ENCODE measurements around the gene TNS1.

The TNS1 gene

GRCh38 chr2:217928324-217929181 is 74.2 kb downstream of the TNS1 start:
- no peak for DNase-seq

DNA sequence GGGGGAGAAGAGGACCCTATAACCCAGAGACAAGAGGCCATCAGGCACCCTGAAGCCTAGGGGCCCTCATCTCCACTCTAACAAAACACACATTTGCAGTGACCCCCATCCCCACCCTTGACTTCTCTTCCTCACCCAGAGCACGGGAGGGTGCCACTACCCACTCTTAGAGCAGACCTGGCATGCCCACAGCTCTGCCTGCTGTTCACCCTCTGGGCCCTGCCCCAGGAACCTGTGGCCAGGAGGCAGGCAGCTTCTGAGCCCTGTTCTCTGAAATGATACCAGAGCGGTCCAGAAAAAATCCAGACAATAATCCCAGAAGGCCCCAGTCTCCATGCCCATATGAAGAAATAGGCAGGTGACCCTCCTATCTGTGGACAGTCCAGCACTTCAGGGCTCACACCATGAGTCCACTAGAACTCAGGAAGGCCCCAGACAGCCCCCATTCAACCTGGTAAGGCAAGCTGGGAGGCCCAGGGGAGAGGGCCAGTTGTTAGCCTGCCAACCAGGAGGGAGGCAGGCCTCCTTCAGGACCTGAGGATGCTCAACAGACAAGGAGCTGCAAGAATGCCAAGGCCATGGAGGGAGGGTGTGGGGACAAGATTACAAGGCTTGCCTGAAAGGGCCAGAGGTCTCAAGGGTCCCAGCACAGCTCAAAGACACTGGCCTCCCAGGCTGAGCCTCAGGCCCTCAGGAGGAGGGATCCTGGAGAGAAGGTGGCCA is 75.0 kb downstream of the TNS1 start:
- DNase-seq, result no peak

DNA sequence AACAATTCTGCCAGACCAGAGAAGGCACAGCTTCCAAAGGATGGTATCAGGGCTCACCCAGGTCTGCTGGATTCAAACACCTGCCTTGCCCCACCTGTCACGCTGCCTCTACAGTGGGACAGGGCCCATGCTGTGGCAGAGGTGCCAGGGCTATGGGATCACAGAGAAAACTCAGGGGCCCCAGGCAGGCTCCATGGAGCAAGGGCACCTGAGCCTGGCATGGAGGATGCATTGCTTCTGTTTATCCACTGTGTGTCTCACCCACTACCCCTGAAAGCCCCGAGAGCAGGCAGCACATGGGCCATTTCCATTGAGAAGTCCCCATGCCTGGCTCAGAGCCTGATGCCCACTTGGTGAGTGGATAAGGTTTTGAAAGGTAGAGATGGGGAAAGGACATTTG is 76.0 kb downstream of the TNS1 start:
- DNase-seq, result no peak

GRCh38 chr2:217924346-217924901 is 78.4 kb downstream of the TNS1 start:
- DNase-seq, result no peak

DNA sequence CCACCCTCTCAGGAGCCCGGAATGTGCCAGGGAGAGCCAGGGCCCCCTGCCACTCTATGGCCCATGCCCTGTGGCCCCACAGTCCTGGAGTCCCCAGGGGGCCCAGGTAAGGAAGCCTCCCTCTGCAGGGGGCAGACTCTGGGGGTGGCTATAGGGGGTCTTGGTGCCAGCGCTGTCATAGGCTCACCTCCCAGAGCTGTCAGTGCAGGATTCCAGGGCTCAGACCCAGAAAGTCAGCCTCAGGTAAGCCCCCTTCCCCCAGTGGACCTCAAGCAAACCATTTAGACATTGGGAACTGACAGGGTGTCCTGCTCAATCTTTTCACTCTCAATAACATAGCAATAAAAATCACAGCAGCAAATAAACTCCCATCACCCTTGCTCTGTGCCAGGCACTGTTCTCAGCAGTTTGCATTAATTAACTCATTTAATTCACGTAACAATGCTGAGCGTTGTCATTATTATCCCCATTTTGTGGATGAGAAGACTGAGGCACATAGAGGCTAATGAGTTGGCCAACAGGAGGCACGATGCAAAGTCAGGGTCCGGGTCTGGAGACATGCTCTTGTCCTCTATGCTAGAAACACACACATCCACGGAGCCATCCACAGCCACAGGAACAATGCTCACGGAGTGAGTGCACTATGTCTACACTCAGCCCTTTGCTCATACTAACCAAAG is 79.6 kb downstream of the TNS1 start:
- no peak for DNase-seq

- DNase-seq, result no peak
Observed at GRCh38 chr2:217922101-217923006, 80.4 kb downstream of the TNS1 start.

- no peak for DNase-seq
Observed at GRCh38 chr2:217920879-217921603, 81.8 kb downstream of the TNS1 start.

GRCh38 chr2:217919781-217920351 is 82.9 kb downstream of the TNS1 start:
- DNase-seq, result no peak

GRCh38 chr2:217919204-217919603 is 83.6 kb downstream of the TNS1 start:
- no peak for DNase-seq

- DNase-seq, result no peak
Observed at GRCh38 chr2:217918308-217919024, 84.3 kb downstream of the TNS1 start.

DNA sequence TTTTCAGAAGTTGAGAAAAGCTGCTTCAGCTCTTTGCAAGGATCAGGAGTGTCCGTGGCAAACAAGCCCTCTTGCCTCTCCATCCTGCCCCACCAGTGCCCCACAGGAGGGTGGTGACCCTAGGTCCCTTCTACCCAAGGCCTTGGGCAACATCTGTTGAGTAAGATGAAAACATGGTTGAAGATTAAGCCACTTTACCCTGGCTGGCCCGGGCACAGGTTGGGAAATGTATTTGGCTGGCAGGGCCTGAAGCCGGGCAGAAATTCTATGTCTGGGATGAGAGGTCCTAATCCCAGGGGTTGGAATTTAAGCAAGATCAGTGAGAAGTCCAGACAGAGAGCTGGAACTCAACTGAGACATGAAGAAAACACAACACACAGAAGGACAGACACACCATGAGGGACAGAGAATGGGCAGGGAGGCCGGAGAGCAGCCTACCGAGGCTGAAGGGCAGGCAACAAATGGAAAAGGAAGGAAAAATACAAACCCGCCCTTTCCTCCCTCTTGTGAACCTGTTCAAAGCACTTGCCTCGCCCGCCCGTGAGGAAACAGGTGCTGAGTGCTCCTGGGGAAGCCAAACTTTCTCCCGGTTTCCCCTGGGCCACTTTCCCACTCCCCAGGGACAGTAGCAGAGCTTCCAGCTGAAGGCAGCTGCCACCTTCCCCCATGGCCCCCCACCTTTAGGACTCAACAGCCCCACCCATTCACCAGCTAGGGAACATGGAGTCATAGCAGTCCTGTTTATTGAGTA is 86.1 kb downstream of the TNS1 start:
- no peak for DNase-seq

- DNase-seq, result no peak
Observed at GRCh38 chr2:217915706-217916105, 87.1 kb downstream of the TNS1 start.

DNA sequence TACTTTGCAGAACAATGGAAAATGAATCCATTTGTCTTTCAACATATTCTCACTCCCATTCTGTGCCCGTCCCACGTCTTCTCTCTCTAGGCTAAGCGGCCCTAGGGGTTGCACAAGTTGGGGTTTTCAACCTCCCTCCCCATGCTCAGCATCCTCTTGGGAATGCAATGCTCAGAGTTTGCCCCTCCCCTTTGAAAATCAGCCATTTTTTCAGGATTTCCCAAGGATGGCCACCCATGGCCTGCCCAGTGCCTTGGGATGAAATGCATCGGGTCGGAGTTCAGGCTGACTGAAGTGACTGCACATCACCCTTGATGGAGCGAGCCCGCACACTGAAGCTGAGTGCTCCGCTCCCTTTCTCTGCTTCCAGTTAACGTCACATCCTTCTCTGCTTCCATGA is 87.9 kb downstream of the TNS1 start:
- DNase-seq, result no peak

- DNase-seq, result no peak
Observed at GRCh38 chr2:217914078-217914477, 88.7 kb downstream of the TNS1 start.

GRCh38 chr2:217913436-217913835 is 89.4 kb downstream of the TNS1 start:
- DNase-seq, result no peak

DNA sequence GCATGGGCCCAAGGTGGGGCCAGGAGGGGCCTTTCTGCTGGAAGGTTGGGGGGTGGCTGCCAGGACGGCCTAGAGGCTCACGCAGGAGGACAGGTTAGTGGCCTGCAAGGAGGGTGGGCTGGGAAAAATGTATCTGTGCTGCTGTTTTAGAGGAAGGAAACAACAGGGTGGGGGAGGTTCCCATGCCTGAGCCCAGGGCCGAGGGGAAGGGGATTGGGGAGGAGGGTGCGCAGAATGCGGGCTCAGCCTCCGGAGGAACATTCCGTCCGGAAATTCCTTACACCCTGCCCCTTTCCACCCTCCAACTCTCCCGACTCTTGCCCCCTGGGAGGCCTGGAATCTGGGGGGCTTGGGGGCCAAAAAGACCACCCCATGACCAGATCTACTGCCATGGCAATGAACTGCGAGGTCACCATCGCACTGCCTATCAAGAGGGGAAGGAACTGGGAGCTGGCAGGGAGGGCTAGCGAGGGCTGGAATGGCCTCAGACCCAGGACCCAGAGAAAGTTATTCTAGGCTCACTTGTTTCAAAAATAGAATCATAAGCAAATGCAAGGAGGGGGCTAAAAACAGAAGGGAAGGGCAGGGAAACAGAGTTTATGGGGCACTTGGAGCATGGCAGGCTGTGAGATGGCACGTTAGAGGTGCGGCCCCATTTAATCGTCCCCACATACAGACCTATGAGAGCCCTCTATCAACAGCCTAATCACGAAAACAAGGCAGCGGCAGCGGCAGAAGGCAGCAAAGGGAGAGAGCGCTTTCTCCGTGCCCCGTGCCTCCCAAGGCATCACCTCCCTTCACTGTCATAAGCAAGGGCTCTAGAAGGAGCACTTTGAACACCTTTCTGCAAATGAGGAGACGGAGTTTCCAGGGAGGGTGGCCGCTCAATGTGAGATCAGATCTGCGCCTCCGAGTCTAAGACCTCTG is 90.4 kb downstream of the TNS1 start:
- no peak for DNase-seq

- no peak for DNase-seq
Observed at GRCh38 chr2:217911283-217912097, 91.3 kb downstream of the TNS1 start.

GRCh38 chr2:217910875-217911212 is 92.0 kb downstream of the TNS1 start:
- DNase-seq, result no peak

Measured in Kasumi-1 (cell line).